ENCODE measurements around the gene TTN.

The TTN gene

DNA sequence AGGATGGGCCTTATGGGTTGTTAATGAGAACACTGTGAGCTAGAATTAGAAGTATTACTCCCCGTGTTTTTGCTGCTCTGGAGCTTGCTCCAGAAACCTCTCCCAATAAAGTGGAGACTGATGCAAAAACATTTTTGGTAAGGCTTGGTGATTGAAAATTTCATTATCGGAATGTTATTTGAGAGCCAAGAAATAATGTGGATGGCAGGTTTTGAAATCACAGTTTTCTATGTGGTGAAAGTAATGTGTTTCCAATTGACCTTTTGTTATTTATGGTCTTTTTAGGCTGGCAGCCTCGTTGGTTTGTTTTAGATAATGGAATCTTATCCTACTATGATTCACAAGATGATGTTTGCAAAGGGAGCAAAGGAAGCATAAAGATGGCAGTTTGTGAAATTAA is 321.9 kb downstream of the TTN start:
- TF ChIP-seq, protein P1, sequence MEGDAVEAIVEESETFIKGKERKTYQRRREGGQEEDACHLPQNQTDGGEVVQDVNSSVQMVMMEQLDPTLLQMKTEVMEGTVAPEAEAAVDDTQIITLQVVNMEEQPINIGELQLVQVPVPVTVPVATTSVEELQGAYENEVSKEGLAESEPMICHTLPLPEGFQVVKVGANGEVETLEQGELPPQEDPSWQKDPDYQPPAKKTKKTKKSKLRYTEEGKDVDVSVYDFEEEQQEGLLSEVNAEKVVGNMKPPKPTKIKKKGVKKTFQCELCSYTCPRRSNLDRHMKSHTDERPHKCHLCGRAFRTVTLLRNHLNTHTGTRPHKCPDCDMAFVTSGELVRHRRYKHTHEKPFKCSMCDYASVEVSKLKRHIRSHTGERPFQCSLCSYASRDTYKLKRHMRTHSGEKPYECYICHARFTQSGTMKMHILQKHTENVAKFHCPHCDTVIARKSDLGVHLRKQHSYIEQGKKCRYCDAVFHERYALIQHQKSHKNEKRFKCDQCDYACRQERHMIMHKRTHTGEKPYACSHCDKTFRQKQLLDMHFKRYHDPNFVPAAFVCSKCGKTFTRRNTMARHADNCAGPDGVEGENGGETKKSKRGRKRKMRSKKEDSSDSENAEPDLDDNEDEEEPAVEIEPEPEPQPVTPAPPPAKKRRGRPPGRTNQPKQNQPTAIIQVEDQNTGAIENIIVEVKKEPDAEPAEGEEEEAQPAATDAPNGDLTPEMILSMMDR (IDR thresholded peaks at IDR 0.05; ENCODE audit: control extremely low read depth, extremely low read depth, low read depth, missing control alignments) = no peak
- CTCF ChIA-PET = no interaction called here
- no peak for DNase-seq (ENCODE audit: extremely low spot score)
- POLR2A ChIA-PET = no interaction called here

DNA sequence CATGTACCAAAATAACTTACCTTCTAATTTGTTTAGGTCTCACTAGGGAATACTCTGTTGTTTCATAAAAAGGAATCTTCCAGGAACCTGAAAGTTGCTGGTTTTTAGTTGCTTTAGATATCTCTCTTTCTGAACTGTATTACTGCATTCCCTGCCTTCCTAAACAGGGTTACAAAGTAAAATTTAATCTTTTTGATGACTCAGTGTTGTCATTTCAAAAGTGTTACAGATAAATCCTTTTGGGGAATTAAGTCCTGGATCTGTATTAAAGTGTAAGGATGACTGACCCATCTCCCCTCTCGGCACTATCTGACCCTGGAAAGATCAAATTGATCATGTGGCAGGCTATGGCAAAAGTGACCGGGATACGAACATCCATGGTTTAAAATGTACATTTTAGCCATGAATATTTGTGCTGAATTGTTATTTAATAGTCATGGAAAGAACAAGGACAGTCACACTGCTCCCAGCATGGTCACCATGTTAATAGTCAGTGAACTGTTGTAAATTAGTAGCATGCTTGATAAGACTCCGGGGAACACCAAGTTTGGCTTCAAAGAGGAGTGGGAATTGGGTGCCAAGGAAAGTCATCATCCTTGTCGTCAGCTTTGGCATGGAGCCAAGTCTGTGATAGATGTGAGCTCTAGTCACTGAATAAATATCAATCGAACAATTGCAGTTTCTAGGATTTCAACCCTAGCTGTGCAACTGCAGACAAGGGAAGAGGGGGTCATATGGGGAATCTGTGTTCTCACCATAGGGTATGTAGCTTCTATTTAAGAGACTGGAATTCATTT is 322.8 kb downstream of the TTN start:
- CTCF ChIA-PET = no interaction called here
- POLR2A ChIA-PET = no interaction called here
- no peak for DNase-seq (ENCODE audit: extremely low spot score)
- TF ChIP-seq, protein P1 (IDR thresholded peaks at IDR 0.05; ENCODE audit: control extremely low read depth, extremely low read depth, low read depth, missing control alignments) = no peak

DNA sequence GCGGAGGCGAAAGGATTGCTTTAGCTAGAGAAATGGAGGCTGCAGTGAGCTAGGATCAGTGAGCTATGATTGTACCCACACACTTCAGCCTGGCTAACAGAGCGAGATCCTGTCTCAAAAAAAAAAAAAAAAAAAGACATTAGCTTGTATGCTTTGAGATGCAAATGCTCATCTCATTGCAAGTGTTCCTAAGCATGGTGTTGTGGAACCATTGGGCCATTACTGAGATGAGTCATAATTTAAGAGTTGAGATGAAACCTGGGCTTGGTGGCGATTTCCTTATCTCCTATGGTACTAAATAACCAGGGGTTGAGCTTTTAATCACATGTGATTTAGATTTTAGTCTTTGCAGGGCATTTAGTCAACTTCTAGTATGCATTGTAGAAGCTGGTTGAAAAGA is 324.8 kb downstream of the TTN start:
- TF ChIP-seq, protein P1 (IDR thresholded peaks at IDR 0.05; ENCODE audit: control extremely low read depth, extremely low read depth, low read depth, missing control alignments) = no peak
- POLR2A ChIA-PET = interaction anchor here (0.6 kb wide), 4 partner anchors 11 to 75 kb away, joined by 3 to 6 read pairs (median 4); no protein-coding TSS in a partner anchor
- CTCF ChIA-PET = interaction anchor here (0.7 to 1.7 kb wide), 12 partner anchors 10 to 68 kb away, joined by 3 to 7 read pairs (median 3); no protein-coding TSS in a partner anchor
- peak; percentile 38 for DNase-seq (ENCODE audit: extremely low spot score)

DNA sequence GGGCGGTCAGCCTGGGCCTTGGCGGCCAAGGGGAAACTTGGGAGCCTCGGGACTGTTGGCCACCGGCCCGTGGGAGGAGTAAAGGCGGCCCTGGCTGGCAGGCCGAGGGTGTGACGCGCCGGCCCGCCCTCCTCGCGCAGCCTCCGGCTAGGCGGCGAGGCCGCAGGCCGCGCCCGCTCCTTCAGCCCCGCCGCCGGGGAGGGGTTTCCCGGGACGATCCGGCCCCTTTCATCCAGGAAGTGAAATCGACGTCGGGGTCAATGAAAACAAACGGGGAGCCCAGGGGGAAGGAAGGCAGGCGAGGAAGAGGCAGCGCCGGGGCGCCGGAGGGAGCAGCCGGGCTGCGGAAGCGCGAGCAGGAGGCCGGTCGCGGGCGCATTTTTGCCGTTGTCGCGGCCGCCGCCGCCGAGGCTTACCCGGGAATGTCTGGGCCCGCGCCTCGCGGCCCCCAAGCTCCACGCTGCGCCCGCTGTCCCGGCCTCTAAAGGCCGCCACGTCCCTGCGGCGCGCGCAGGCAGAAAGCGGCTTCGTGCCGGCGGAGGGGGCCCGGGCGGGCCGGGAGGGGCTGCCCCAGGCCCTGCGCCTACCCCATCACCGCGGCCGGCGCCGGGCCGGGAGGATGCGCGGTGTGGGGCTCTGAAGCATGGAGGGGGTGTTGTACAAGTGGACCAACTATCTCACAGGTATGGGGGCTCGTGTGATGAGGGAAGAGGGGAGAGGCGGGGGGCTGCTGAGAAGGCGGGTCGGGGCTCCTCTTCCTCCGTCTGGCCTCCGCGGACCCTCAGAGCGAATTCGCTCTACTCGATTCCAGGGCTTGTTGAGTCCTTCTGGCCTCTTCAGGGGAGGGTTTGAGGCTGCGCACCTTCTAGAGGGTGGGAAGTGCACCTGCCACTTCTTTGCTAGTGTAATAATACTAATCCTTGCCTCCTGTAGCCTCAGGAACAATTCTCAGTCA is 326.7 kb downstream of the TTN start, which contains the start of gene PLEKHA3:
Gene PLEKHA3, plus strand, starts transcription at position 231 of the 955 bp plus-strand sequence. Its CDS starts 413 bp downstream, at position 644.
- ChIA-PET POLR2A (no interaction called here), CTCF (interaction anchor here (1.1 to 1.7 kb wide), 5 partner anchors 18 to 64 kb away, joined by 3 to 4 read pairs (median 3); no protein-coding TSS in a partner anchor)
- TF ChIP-seq, protein P1 (IDR thresholded peaks at IDR 0.05; ENCODE audit: control extremely low read depth, extremely low read depth, low read depth, missing control alignments) = no peak
- peak; percentile 91 for DNase-seq (ENCODE audit: extremely low spot score)

DNA sequence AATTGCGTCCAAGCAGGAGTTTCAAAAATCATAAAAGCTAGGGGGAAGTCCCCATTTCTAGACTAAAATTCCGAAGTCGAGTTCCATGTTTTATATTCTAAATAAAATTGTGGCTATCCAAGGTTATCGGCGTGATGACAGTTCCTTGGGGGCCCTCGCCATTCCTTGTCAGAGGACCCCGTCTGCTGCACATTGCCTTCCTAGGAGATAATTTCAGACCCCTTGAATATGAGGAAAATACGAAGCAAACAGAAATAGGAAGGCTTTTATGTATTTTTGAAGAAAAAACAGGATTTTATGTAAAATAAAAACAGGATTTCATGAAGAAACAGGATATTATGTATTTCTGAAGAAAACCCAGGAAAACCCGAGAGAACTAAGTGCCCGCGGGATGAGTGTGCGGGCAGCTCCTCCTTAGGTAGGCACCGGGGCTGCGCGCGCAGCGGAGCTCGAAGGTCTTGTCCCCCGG is 327.4 kb downstream of the TTN start:
- DNase-seq (ENCODE audit: extremely low spot score) = no peak
- ChIA-PET POLR2A (no interaction called here), CTCF (interaction anchor here (1.1 to 1.4 kb wide), 3 partner anchors 38 to 65 kb away, joined by 3 to 4 read pairs (median 3); no protein-coding TSS in a partner anchor)
- TF ChIP-seq, protein P1 (IDR thresholded peaks at IDR 0.05; ENCODE audit: control extremely low read depth, extremely low read depth, low read depth, missing control alignments) = no peak

DNA sequence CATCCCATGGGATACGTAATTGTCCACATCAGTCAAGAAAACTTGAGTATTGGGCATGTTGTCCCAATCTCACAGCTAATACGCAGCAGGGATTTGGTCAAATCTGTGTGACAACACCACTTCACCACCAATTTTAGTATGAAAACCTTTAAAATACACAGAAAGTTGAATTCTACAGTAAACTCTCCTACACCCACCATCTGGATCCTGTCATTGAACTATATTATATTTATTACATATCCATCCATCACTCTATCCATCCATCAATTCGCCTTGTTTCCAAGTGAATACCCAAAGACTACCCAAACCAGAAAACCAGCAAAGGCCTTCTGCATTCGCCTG is 328.0 kb downstream of the TTN start:
- DNase-seq (ENCODE audit: extremely low spot score) = no peak
- CTCF ChIA-PET = interaction anchor here (1.1 to 1.4 kb wide), 3 partner anchors 38 to 65 kb away, joined by 3 to 4 read pairs (median 3); no protein-coding TSS in a partner anchor
- POLR2A ChIA-PET = no interaction called here
- TF ChIP-seq, protein P1 (IDR thresholded peaks at IDR 0.05; ENCODE audit: control extremely low read depth, extremely low read depth, low read depth, missing control alignments) = no peak
